ENCODE data around the gene EIF2B1.

DNA sequence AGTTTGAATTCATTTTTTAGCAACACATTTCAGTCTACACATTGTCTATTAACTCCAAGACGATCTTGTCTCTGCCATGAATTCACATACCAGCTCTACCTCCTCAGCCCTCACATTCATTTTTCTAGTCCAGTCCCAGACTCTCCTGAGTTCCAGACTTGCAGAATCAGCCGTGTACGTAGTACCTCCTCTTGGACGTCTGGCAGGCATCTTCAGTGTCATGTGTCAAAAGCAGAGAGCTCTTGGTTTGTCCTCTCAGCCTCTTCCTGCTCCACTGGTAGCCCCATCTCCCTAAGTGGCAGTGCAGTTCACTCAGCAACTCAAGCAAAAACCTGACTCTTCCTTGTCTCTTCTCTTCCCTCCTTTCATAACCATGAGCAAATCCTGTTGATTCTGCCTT is 22.9 kb upstream of the EIF2B1 start:
- no peak for TF ChIP-seq POLR2A (IDR thresholded peaks at IDR 0.05)
- TF ChIP-seq, protein P1, sequence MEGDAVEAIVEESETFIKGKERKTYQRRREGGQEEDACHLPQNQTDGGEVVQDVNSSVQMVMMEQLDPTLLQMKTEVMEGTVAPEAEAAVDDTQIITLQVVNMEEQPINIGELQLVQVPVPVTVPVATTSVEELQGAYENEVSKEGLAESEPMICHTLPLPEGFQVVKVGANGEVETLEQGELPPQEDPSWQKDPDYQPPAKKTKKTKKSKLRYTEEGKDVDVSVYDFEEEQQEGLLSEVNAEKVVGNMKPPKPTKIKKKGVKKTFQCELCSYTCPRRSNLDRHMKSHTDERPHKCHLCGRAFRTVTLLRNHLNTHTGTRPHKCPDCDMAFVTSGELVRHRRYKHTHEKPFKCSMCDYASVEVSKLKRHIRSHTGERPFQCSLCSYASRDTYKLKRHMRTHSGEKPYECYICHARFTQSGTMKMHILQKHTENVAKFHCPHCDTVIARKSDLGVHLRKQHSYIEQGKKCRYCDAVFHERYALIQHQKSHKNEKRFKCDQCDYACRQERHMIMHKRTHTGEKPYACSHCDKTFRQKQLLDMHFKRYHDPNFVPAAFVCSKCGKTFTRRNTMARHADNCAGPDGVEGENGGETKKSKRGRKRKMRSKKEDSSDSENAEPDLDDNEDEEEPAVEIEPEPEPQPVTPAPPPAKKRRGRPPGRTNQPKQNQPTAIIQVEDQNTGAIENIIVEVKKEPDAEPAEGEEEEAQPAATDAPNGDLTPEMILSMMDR (IDR thresholded peaks at IDR 0.05) = no peak
